ACC112 (cell line): Measurements from ENCODE around the gene KIF9.
"Not testable (repeated sequence)": the region's sequence is repeated elsewhere in the genome, so short reads cannot be mapped to it uniquely, and the experiment has no call there.

ENCODE experiments used
- H2AFZ ChIP-seq: fragments of 200-600 bp; sonication (generic); one replicate; pipeline ENCODE4 v1.6.0; 2017; ENCODE audit warnings: antibody characterized with exemption, low read length; ENCODE audit not compliant: unreplicated experiment
- H3K27ac ChIP-seq: fragments of 200-600 bp; sonication (generic); 2 replicates; pipeline ENCODE4 v1.5.1; 2014; ENCODE audit warnings: low read depth, mild to moderate bottlenecking, antibody characterized with exemption, low read length, moderate library complexity
- H3K27me3 ChIP-seq: fragments of 200-600 bp; sonication (generic); 2 replicates; pipeline ENCODE4 v1.6.1; 2014; ENCODE audit warnings: mild to moderate bottlenecking, antibody characterized with exemption, low read length, moderate library complexity, mixed read lengths; ENCODE audit not compliant: insufficient read depth
- H3K36me3 ChIP-seq: fragments of 200-600 bp; sonication (generic); 2 replicates; pipeline ENCODE4 v1.6.1; 2016; ENCODE audit warnings: mild to moderate bottlenecking, antibody characterized with exemption, low read length, moderate library complexity, mixed read lengths; ENCODE audit not compliant: insufficient read depth
- H3K4me1 ChIP-seq: fragments of 200-600 bp; sonication (generic); one replicate; pipeline ENCODE4 v1.6.1; 2016; ENCODE audit warnings: low read length, mixed read lengths; ENCODE audit not compliant: insufficient read depth, unreplicated experiment, control insufficient read depth
- H3K4me3 ChIP-seq: fragments of 200-600 bp; sonication (generic); 2 replicates; pipeline ENCODE4 v1.5.1; 2014; ENCODE audit warnings: mild to moderate bottlenecking, low read depth, low read length
- H3K79me2 ChIP-seq: fragments of 200-600 bp; sonication (generic); one replicate; pipeline ENCODE4 v1.6.0; 2016; ENCODE audit warnings: low read length; ENCODE audit not compliant: control insufficient read depth, unreplicated experiment, insufficient read depth

Gene KIF9

GRCh38 chr3:47180011-47180410 is 102.6 kb downstream of the KIF9 start:
- H3K27ac ChIP-seq, H3K79me2 ChIP-seq, H3K27me3 ChIP-seq, H2AFZ ChIP-seq, H3K4me3 ChIP-seq, H3K4me1 ChIP-seq, H3K36me3 ChIP-seq: not testable (repeated sequence)
